CD4-positive, alpha-beta T cell treated with Interleukin-12 subunit alpha and Interleukin-12 subunit beta, for 1 hour (primary cell): ENCODE measurements around the gene ANP32A.
A peak's percentile ranks its signal among the peaks of the same experiment; 100 is the strongest.

Source experiments
- DNase-seq: peaks from one replicate; pipeline ENCODE4 v3.0.0-alpha.2; 2020

Gene ANP32A

DNA sequence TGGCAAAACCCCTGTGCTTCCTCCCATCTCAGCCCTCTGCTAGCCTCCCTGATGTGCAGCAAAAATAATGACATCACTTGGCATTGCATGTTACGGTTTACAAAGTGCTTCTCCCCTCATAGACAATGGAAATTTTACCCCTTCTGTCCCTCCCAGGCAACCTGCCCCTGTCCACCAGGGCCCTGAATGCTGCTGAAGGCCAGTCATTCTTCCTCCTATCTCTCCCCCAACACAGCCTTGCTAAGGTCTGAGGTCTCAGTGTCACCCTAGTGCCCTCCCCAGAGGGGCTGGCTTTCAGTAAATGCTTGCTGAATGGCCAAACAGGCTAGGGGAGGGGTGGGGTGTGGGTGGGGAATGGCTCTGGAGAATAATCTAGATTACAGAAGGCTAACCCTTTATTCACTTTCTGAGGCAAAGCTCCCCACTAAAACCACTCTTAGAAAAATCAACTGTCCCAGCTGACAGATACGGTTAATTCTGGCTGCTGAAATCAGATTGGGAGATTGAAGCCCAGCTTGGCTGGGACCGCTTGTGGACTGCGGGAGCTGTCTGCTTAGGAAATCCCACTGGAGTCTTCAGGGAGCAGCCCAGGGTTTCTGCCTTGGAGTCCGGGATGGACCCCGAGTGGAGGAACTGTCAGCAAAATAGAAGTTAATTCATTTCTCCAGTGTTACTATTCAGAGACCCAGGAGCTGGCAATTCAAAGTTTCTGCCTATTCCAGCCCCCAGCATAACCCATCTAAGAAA is 22.9 kb downstream of the ANP32A start:
- DNase-seq = no peak

- no peak for DNase-seq
Observed at GRCh38 chr15:68797191-68797590, 23.5 kb downstream of the ANP32A start.

DNA sequence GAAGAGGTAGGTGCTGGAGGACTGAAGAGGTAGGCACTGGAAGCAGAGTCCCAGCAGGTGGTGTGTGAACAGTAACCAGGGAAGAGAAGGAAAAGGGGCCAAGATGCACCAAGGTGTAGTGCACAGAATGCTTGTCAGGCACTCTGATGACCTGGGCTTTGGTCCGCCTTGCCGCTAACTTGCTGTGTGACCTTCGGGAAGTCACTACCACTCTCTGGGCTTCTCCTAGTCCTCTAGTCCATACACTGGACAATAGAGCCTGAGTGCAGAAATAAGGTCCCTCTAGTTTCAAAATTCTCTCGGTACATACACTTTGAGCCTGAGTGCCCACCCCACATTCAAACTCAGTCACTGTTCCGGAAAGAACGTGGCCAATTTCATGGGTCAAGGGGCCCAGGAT is 24.1 kb downstream of the ANP32A start:
- DNase-seq = no peak

GRCh38 chr15:68795298-68795848 is 25.3 kb downstream of the ANP32A start:
- DNase-seq = peak; percentile 60

DNA sequence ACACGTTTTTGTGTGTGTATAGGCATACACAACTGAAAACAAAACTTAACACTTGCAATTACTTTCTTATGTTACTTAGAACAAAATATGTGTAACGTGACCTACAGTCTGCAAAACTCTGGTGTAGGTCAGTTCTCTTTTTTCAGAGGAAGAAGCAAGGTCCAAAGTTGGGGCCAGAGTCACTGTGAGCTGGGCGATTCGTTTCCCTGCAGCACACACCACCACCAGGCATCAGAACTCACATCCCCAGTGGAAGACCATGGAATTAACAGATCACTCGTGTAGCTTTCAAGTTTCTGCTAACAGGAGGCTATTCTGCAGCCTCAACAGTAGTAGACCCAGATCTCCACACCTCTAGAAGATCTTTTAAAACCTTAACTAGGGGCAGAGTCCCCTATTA is 25.8 kb downstream of the ANP32A start:
- DNase-seq = no peak

DNA sequence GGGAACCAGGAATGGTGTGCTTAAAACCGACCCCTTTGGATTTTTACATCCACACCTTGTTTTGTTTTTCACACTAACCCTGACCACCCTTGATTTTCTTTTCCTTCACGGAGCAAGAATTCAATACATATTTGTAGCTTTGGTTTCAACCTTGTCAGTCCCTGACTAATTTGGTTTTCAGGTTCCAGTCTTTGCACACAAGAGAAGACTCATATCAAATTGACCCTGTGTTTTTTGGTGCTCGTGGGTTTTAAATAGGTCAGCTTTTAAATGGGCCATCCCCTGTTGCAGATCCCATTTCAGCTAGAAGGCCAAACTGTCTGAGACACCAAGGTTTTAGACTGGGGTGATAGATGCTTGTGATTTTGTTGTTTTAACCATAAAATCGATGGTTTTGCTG is 26.4 kb downstream of the ANP32A start:
- DNase-seq = no peak

DNA sequence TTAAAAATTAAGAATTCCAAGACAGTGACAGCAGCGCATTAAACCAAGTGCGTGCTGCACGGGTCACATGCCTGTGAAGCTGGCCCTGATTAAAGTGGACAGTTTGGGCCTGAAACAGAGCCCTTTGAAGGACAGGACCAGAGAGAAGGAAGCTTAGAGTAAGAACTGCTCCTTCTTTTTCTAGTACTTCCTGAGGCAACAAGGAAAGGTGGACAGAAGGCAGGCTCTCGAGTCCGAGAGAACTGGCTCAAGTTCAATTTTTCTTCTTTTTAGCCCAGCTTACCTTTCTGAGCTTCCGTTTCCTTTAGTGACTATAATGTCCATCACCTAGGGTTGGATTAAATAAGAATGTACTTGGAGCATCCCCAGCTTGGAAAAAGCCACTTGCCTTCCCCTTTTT is 26.9 kb downstream of the ANP32A start:
- DNase-seq = no peak

GRCh38 chr15:68792901-68793766 is 27.6 kb downstream of the ANP32A start:
- no peak for DNase-seq

DNA sequence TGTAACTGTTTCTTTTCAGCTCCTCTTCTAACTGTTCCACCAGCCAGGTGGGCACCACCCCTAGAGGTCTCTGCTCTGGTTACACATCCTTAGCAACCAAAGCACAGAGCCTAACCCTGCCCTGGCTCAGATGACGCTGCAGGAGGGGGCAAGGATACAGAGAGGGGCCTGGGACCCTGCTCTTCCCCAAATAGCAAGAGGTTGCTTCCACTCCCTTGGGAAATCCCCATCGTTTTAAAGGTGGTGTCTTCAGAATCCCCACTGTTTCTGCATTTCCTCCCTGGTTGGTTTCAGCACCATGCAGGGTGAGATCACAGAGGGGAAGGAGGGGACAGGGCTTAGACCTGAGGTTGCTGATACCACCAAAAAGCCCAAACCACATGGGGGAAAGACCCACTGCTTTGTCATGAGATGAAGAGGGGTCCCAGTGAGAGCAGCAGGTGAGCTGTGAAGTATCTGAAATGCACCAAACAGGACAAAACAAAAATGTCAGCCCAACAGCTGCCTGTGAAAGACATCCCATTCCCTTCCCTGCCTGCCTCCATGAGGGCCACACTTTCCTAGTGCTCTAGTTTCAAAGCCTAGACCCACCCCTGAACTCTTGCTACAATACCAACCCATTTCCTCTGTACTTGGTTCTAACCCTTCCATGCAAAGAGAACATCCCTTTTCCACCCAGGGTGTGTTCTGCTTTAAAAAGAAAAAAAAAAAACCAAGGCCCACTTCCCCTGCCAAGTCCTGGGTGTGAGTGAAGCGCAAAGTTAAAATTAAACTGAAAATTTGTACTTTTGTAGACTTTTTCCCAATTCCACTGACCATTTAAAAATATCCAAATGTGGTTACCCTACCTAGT is 29.0 kb downstream of the ANP32A start:
- peak; percentile 74 for DNase-seq

- no peak for DNase-seq
Observed at GRCh38 chr15:68790910-68791309, 29.8 kb downstream of the ANP32A start.

DNA sequence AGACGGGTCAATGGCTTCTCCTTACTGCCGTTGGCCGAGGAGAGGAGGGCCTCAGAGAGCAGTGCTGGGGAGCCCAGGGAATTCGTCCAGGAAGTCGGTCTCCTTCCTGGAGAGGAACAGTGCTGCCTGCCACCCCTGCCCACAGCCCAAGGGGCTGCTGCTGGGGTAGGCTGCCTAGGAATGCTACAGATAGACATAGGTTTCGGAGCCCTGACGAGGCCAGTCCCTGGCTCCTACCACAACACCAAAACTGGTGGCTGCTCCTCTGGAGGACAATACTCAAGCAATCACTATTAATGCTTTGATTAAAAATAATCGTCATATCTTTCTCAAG is 30.5 kb downstream of the ANP32A start:
- DNase-seq = no peak

DNA sequence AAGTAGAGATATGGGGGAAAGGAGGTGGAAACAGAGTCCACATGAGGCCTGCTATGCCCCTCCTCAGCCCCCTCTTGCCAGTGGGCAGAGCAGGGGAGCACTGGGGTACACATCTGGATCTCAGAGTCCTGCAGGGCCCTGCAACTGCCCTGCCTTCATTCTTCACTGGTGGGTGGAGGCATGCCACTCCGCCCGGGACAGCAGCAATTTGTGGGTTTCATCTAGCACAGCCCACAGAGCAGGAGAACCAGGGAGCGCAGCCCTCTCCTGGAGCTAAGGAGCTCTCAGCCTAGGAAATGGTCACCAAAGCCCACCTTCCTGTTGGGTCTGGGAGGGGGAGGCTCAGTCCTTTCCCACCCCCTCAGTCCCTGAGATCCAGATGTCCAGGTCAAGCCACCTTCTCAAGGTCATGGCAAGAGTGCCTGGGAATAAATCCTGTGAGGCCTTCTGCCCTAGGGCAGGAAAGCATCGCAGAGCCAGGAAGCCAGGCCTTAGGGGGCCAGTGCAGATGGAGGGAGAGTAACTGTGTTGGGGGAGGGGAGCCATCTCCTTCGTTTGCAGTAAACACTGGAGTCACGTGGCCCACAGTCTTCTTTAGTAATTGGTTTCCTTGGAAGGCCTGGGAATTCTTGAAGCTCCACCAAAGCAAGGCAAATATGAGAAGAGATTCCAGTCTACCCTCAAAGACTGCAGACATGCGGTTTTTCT is 31.0 kb downstream of the ANP32A start:
- no peak for DNase-seq

DNA sequence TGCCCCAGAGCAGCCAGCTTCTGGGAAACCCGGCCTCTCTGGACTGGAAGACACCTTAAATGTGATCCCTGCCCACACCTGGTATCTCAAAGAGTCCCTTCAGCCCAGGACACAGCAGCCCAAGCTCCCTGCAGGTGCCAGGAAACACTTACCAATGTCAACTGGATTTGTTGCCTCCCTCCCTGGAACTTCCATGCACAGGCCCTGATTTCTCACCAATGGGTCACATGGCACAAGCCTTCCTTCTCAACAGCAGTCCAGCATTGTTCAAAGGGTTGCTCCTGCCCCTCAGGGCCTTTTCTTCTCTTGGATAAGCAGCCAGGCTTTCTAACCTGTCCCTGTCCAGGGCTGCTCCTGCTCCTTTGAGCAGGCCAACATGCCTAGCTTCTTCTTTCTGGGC is 31.6 kb downstream of the ANP32A start:
- no peak for DNase-seq

DNA sequence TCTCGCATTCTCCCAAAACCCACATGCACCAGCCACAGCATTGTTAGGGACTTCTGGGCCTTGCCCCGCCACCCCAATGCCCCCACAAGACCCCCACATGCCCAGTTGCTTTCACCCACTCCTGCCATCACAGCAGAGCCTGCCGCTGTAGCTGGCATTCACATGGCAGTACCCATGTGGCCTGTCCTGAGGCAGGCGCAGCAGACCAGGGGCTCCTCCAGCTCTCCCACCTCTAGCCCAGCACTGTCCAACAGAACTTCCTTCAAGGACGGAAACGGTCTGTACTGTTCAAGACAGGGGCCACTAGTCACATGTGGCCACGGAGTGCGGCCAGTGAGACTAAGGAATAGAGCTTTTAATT is 32.5 kb downstream of the ANP32A start:
- DNase-seq = no peak

DNA sequence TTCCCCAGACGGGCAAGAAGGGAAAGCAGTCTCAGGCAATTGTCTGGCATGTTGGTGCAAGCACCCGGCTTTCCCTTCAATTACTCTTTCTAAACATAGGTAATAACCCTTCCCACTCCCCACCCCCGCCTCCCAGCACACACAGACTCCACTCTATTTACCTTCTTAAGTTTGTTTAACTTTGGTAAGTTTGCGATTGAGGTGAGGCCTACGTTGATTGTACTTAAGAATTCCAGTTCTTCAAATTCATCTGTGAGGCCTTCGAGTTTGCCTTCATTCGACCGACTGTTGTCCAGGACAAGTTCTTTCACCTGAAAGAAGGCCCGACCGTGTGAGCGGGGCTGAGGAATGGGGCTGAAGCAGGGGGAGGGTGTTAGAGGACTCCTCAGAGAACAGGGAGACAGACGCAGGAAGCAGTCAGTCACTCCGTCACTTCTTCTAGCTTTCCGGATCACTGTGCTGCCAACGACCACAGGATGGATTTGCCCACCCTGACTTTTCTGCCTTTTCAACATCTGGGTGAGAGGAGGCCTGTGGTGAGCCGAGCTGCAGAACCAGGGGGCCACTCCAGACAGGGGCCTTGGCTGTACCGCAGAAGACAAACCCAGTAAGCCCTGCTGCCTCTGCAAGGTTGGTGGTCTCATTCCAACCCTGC is 33.0 kb downstream of the ANP32A start:
- no peak for DNase-seq

GRCh38 chr15:68786753-68787152 is 33.9 kb downstream of the ANP32A start:
- DNase-seq = no peak

DNA sequence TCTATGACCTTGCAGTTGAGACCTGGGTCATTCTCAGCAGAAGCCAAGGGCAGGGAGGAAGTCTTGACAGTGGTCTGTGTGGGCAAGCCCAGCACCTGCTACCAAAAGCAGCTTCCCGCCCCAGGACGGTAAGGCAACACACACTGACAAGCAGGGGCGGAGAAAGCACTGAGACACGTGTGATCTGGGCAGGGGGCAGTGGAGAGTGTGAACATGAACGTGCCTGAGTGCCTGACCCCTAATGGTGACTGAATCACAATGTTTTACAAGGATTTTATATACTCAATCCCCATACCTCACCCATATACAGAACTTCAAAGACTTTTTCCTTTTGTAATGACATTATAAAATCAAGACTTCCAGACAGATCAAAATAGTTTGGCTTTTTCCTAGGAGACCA is 35.2 kb downstream of the ANP32A start:
- DNase-seq = no peak

- no peak for DNase-seq
Observed at GRCh38 chr15:68784206-68784605, 36.5 kb downstream of the ANP32A start.

GRCh38 chr15:68783226-68784058 is 37.3 kb downstream of the ANP32A start:
- peak; percentile 70 for DNase-seq

- no peak for DNase-seq
Observed at GRCh38 chr15:68782589-68783161, 38.0 kb downstream of the ANP32A start.
